Measurements from ENCODE around the gene PTPRG.

DNA sequence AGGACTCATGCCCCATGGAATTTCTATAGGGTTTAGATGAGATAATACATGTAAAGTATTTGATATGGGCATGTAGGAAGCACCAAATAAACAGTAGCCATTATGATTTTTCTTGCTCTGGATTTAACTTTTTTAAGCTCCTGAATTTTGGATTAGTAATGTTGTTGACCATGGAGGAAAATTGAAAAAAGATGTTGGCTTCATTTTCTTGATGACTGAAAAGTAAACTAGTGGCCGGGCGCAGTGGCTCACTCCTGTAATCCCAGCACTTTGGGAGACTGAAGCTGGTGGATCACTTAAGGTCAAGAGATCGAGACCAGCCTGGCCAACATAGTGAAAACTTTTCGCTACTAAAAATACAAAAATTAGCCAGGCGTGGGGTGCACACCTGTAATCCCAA lies 120.3 kb downstream of the PTPRG start:
- TF ChIP-seq, protein P1, sequence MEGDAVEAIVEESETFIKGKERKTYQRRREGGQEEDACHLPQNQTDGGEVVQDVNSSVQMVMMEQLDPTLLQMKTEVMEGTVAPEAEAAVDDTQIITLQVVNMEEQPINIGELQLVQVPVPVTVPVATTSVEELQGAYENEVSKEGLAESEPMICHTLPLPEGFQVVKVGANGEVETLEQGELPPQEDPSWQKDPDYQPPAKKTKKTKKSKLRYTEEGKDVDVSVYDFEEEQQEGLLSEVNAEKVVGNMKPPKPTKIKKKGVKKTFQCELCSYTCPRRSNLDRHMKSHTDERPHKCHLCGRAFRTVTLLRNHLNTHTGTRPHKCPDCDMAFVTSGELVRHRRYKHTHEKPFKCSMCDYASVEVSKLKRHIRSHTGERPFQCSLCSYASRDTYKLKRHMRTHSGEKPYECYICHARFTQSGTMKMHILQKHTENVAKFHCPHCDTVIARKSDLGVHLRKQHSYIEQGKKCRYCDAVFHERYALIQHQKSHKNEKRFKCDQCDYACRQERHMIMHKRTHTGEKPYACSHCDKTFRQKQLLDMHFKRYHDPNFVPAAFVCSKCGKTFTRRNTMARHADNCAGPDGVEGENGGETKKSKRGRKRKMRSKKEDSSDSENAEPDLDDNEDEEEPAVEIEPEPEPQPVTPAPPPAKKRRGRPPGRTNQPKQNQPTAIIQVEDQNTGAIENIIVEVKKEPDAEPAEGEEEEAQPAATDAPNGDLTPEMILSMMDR (conservative IDR thresholded peaks at IDR 0.05; ENCODE audit: low read depth, low read length), result no peak
- no peak for TF ChIP-seq EZH2 (IDR thresholded peaks at IDR 0.05; ENCODE audit: low read length, unreplicated experiment)
- TF ChIP-seq EZH2phosphoT487 (IDR thresholded peaks at IDR 0.05; ENCODE audit: borderline replicate concordance, low read length), result no peak

All from PC-3 (cell line).